ENCODE results near the gene GNAL. TPM values are rescaled to one million over a fixed set of nuclear protein-coding genes. Genes with fewer than 3 reads are reported as not detected.
A peak's percentile ranks its signal among the peaks of the same experiment; 100 is the strongest.
"Not testable (repeated sequence)": the region's sequence is repeated elsewhere in the genome, so short reads cannot be mapped to it uniquely, and the experiment has no call there.

The GNAL gene
- total RNA-seq, 1 experiment from 2014 or later, result 24.0 TPM

GRCh38 chr18:11909591-11910026 is 220.5 kb downstream of the GNAL start:
- Histone ChIP-seq H3K56ac (ENCODE audit: insufficient read length, low read depth, low read length) (no peak overlapping the region), H4K5ac (ENCODE audit: insufficient read length, low read depth, low read length) (no peak overlapping the region), H3K23me2 (ENCODE audit: insufficient read length, low read depth, low read length, poor library complexity, severe bottlenecking) (peaks cover 4% of the 10 kb centered on the region), H2BK120ac (ENCODE audit: low read depth, low read length, poor library complexity, severe bottlenecking) (no peak overlapping the region), H3K79me1 (ENCODE audit: insufficient read depth, low read depth, low read length, poor library complexity, severe bottlenecking) (no peaks in the 10 kb centered on the region), H3K4me2 (ENCODE audit: insufficient read depth, insufficient read length, low read length) (no peak overlapping the region), H2BK15ac (ENCODE audit: low read depth, low read length) (no peak overlapping the region), H3K18ac (ENCODE audit: insufficient read length, low read depth, low read length) (no peak overlapping the region), H2BK5ac (ENCODE audit: insufficient read length, low read length) (no peak overlapping the region), H2AK5ac (ENCODE audit: insufficient read length, low read length) (no peak overlapping the region), H3K23ac (ENCODE audit: insufficient read length, low read depth, low read length) (no peak overlapping the region), H3K14ac (ENCODE audit: insufficient read depth, low read length) (no peak overlapping the region), H2BK12ac (ENCODE audit: insufficient read length, low read depth, low read length) (no peak overlapping the region), H3K27me3 (ENCODE audit: insufficient read depth, low read length) (no peaks in the 10 kb centered on the region), H3K9me3 (ENCODE audit: control insufficient read depth, low read depth, low read length) (no peaks in the 10 kb centered on the region), H4K8ac (replicated peaks; ENCODE audit: insufficient read length, low read depth, low read length) (no peak overlapping the region), H4K20me1 (ENCODE audit: control insufficient read depth, insufficient read depth, insufficient read length) (no peaks in the 10 kb centered on the region), H3K27ac (ENCODE audit: insufficient read length, low read depth, low read length) (no peak overlapping the region), H3K4ac (ENCODE audit: low read depth, low read length) (no peak overlapping the region), H3K4me1 (ENCODE audit: insufficient read depth, low read length) (peaks cover 4% of the 10 kb centered on the region), H3K79me2 (ENCODE audit: insufficient read depth, low read length) (no peaks in the 10 kb centered on the region), H2AFZ (ENCODE audit: low read length) (no peak overlapping the region), H4K91ac (ENCODE audit: insufficient read length, low read depth, low read length) (no peak overlapping the region), H2BK20ac (ENCODE audit: low read depth, low read length, poor library complexity, severe bottlenecking) (no peak overlapping the region), H3T11ph (ENCODE audit: low read length) (no peak overlapping the region), H3K9ac (ENCODE audit: extremely low read depth, insufficient read length, low read length) (no peak overlapping the region)
- H3K36me3 Mint-ChIP-seq (ENCODE audit: insufficient read depth in 1 of 3, low read depth in 3 of 3), result no peaks in the 10 kb centered on the region; a peak in 1 of 7 replicates
- no peak overlapping the region for H3K27ac Mint-ChIP-seq
- no peaks in the 10 kb centered on the region for H3K9me3 Mint-ChIP-seq
- H3K4me3 Mint-ChIP-seq, result peak overlapping the region in 1 of 2 experiments; percentile 71; a peak in 2 of 5 replicates
- no peak for TF ChIP-seq CTCF (conservative IDR thresholded peaks at IDR 0.05)
- peaks cover 24 to 32% of the 10 kb centered on the region in 2 experiments for H3K4me1 Mint-ChIP-seq
- no peaks in the 10 kb centered on the region; the same call in 1 of the 2 replicates for H3K27me3 Mint-ChIP-seq (ENCODE audit: low read depth)
- DNase-seq, result no peak
- no CpG with 5 or more reads among the region's 2 CpGs for WGBS (ENCODE audit: extremely low coverage, insufficient read length, low lambda C conversion rate)

- not testable (repeated sequence) for H3K9ac ChIP-seq (ENCODE audit: extremely low read depth, insufficient read length, low read length); H2BK20ac ChIP-seq (ENCODE audit: low read depth, low read length, poor library complexity, severe bottlenecking); H2BK12ac ChIP-seq (ENCODE audit: insufficient read length, low read depth, low read length); H3K18ac ChIP-seq (ENCODE audit: insufficient read length, low read depth, low read length); H3K9me3 ChIP-seq (ENCODE audit: control insufficient read depth, low read depth, low read length); H4K20me1 ChIP-seq (ENCODE audit: control insufficient read depth, insufficient read depth, insufficient read length); H2AFZ ChIP-seq (ENCODE audit: low read length); H2AK5ac ChIP-seq (ENCODE audit: insufficient read length, low read length); H3K4me1 Mint-ChIP-seq; H3K14ac ChIP-seq (ENCODE audit: insufficient read depth, low read length); H4K5ac ChIP-seq (ENCODE audit: insufficient read length, low read depth, low read length); H3K27me3 ChIP-seq (ENCODE audit: insufficient read depth, low read length); H3K27ac Mint-ChIP-seq; H4K91ac ChIP-seq (ENCODE audit: insufficient read length, low read depth, low read length); H3T11ph ChIP-seq (ENCODE audit: low read length); H3K4me2 ChIP-seq (ENCODE audit: insufficient read depth, insufficient read length, low read length); H4K8ac ChIP-seq (replicated peaks; ENCODE audit: insufficient read length, low read depth, low read length); H2BK5ac ChIP-seq (ENCODE audit: insufficient read length, low read length); H3K36me3 Mint-ChIP-seq (ENCODE audit: insufficient read depth in 1 of 3, low read depth in 3 of 3); H3K9me3 Mint-ChIP-seq; H3K79me2 ChIP-seq (ENCODE audit: insufficient read depth, low read length); H2BK15ac ChIP-seq (ENCODE audit: low read depth, low read length); H3K4me3 Mint-ChIP-seq; H3K4ac ChIP-seq (ENCODE audit: low read depth, low read length); H3K23me2 ChIP-seq (ENCODE audit: insufficient read length, low read depth, low read length, poor library complexity, severe bottlenecking); DNase-seq; H3K27me3 Mint-ChIP-seq (ENCODE audit: low read depth); H3K27ac ChIP-seq (ENCODE audit: insufficient read length, low read depth, low read length); H3K79me1 ChIP-seq (ENCODE audit: insufficient read depth, low read depth, low read length, poor library complexity, severe bottlenecking); H3K56ac ChIP-seq (ENCODE audit: insufficient read length, low read depth, low read length); H2BK120ac ChIP-seq (ENCODE audit: low read depth, low read length, poor library complexity, severe bottlenecking); H3K4me1 ChIP-seq (ENCODE audit: insufficient read depth, low read length); H3K23ac ChIP-seq (ENCODE audit: insufficient read length, low read depth, low read length)
- no CpG with 5 or more reads among the region's 4 CpGs for WGBS (ENCODE audit: extremely low coverage, insufficient read length, low lambda C conversion rate)
Observed at GRCh38 chr18:11916880-11917279, 227.8 kb downstream of the GNAL start.
